ENCODE data around the gene HHIPL1.

Gene HHIPL1

GRCh38 chr14:99718031-99718810 is 73.3 kb downstream of the HHIPL1 start:
- no peak for DNase-seq

GRCh38 chr14:99718811-99719192 is 73.9 kb downstream of the HHIPL1 start:
- no peak for DNase-seq

- no peak for DNase-seq
These were observed 76.2 kb downstream of the HHIPL1 start for GRCh38 chr14:99720941-99721791.

GRCh38 chr14:99721792-99722516 is 77.0 kb downstream of the HHIPL1 start:
- DNase-seq: no peak

- no peak for DNase-seq
These were observed 77.8 kb downstream of the HHIPL1 start for GRCh38 chr14:99722741-99723140.

GRCh38 chr14:99724196-99724891 is 79.4 kb downstream of the HHIPL1 start:
- peak; percentile 34 for DNase-seq

- DNase-seq: no peak
These were observed 80.2 kb downstream of the HHIPL1 start for GRCh38 chr14:99724939-99725773.

GRCh38 chr14:99725774-99726537 is 81.0 kb downstream of the HHIPL1 start:
- no peak for DNase-seq

- DNase-seq: no peak
These were observed 81.7 kb downstream of the HHIPL1 start for GRCh38 chr14:99726538-99727095.

- DNase-seq: no peak
These were observed 82.4 kb downstream of the HHIPL1 start for GRCh38 chr14:99727096-99727870.

- no peak for DNase-seq
These were observed 83.4 kb downstream of the HHIPL1 start for GRCh38 chr14:99728231-99728920.

- DNase-seq: no peak
These were observed 84.1 kb downstream of the HHIPL1 start for GRCh38 chr14:99728981-99729451.
